ENCODE results near the gene C20orf204.

C20orf204 gene

DNA sequence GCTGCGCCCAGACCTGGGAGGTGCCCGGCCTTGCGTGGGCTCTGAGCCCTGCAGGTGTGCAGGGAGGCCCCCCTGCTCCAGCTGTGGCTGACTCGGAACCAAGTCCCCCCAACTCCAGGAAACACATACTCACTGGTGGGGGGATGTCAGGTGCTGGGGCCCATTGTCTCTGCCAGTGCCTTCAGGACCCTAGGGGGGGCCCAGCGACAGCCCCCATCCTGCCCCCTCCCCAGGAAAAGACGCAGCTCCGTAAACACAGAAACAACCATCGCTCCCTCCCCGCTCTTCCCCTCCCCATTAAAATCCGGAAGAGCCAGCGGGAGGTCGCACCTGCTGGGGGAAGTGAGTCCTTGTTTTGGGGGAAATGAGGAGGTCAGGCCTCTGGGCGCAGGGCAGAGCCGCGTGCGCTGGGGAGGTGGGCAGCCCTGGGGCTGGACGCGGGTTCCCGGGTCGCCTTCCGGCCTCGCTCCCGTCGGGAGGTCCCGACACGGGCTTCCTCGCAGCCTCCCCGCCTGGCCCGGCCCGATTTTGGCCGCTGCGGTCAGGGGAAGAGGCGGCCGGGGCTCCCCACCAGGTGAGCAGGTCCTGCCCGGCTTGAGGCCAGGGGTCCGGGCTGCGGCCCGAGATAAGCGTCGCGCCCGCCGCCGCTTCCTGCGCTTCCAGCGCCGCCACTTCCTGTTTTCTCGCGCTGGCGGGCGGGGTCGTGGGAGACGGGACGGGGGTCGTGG lies 6.2 kb downstream of the C20orf204 start:
- no peak for DNase-seq (ENCODE audit: low read depth)

GRCh38 chr20:64043768-64044167 lies 7.8 kb downstream of the C20orf204 start:
- no peak for DNase-seq (ENCODE audit: low read depth)

DNA sequence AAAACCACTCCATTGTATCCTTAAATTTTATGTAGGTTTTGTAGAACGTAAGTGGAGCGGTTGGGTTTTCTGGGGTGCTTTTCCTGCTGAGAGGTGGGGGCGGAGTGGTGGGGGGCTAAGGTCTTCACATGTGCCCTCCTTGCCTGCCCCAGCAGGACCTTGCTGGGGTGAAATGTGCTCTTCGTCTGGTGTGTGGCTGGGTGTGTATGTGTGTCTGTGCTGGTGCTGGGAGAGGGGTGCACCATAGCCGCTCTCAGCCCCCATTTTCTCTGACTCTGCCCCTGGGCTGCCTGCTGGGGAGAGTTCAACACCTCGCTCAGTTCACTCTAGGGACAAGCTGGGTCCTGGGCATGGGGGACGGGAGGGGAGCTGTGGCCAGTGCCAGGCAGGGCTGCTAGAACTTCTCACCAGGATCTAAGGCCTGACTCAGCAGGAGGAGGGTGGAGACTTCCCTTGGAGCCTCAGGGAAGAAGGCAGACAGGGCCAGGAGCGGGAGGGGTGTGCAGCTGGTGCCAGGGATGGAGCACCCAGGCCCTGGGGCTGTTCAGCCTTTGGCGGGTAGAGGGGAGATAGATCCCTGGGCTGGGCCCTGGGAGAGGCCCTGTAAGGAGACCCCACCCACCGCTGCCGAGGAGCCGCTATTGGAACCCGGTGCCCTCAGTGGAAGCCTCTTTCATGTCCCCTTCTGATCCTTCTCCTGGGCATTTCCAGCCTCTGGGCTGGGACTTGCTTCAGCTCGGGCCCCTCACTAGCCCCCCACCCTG lies 8.7 kb downstream of the C20orf204 start:
- no peak for DNase-seq (ENCODE audit: low read depth)

- DNase-seq (ENCODE audit: low read depth) = no peak
Measured at GRCh38 chr20:64045346-64046011, 9.5 kb downstream of the C20orf204 start.

- DNase-seq (ENCODE audit: low read depth) = no peak
Measured at GRCh38 chr20:64047046-64047389, 11.0 kb downstream of the C20orf204 start.

- no peak for DNase-seq (ENCODE audit: low read depth)
Measured at GRCh38 chr20:64047968-64048401, 12.0 kb downstream of the C20orf204 start.

GRCh38 chr20:64048402-64049044 lies 12.5 kb downstream of the C20orf204 start:
- DNase-seq (ENCODE audit: low read depth) = no peak

DNA sequence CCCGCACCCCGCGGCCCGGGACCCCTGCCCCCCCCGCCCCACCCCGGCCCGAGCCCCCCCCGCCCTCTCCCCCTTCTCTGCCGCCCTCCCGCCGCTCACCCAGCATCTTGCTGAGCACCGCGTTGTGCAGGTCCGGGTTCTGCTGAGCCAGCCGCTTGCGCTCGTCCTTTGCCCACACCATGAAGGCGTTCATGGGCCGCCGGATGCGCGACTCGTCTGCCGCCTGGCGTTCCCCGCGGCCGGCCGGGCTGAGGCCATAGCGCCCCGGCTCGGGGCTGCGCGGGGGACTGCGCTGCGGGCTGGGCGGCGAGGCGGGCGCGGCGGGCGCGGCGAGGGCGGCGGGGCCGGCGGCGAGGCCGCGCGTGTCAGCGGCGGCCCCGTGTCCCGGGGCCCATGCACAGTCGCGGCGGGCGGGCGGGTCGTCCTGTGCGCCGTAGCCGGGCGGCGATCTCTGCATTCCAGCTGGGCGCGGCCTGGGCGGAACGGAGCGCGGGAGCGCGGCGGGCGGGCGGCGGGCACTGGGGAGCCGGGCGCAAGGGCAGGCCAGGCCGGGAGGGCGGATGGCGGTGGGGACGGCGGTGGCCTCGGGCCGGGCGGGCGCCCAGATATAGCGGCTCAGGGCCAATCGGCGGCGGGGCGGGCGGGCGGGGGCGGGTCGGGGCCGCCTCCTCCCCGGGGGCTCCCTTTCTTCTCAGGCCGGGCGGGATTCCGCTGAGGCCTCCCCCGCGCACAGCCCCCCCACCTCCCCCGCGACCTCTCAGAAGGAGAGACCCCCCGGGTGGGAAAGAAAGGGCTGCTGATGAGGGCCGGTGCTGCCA lies 13.3 kb downstream of the C20orf204 start, which contains the start of gene SOX18:
SOX18 (minus strand) TSS at position 580 of the 818 bp plus-strand sequence; CDS start at position 457, 123 bp downstream.
- no peak for DNase-seq (ENCODE audit: low read depth)

DNA sequence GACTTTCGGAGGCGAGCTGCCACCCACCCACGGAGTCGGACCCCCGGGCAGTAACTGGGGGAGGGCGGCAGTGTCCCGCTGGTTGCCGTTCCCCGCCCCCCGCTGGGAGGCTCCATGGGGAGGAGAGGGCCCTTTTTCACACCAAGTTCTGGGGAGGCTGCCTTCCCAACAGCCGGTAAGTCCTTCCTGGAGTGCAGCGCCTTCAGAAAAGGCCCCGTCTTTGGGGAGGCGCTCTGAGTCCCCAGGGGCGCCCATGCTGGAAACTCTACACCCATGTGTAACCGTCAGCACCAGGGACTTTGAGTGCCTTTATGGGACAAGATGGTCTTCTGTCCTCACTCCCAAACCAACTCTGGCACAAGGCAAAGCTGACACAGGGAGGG lies 13.9 kb downstream of the C20orf204 start:
- DNase-seq (ENCODE audit: low read depth) = no peak

DNA sequence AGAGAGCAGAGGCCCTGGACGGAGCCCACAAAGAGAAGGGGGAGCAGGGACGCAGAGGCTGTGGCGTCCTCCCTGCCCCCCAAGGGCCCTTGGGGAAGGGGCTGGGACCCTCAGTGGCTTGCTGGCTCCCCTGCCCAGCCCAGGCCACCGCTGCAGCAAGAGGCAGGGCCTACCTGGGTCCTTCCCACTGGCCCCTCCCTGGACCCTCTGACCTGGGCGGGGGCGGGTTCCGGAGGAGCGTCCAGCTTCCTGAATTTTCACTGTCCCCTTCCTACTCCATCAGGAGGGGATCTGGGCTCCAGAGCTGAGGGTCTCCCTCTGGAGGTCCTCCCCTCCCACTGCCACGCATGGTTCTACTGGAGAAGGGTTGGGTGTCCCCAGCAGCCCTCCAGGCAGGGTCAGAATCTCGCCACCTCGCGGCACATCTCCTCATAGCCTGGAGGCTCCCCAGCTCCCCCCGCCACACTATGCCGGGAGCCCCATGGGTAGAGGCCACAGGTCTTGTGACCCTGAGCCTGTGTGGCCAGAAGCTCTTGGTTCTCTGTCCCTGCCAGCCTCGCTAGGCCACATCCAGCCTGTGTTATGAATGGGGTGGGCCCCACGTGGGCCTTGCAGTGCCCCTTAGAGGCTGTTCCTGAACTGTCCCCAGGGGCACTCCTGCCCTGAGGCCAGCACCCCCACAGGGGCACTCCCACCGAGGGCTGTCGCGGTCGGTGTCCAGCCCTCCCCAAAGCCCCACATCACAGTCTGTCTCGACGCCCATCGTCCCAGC lies 14.5 kb downstream of the C20orf204 start:
- no peak for DNase-seq (ENCODE audit: low read depth)

GRCh38 chr20:64051033-64051452 lies 15.1 kb downstream of the C20orf204 start:
- no peak for DNase-seq (ENCODE audit: low read depth)

DNA sequence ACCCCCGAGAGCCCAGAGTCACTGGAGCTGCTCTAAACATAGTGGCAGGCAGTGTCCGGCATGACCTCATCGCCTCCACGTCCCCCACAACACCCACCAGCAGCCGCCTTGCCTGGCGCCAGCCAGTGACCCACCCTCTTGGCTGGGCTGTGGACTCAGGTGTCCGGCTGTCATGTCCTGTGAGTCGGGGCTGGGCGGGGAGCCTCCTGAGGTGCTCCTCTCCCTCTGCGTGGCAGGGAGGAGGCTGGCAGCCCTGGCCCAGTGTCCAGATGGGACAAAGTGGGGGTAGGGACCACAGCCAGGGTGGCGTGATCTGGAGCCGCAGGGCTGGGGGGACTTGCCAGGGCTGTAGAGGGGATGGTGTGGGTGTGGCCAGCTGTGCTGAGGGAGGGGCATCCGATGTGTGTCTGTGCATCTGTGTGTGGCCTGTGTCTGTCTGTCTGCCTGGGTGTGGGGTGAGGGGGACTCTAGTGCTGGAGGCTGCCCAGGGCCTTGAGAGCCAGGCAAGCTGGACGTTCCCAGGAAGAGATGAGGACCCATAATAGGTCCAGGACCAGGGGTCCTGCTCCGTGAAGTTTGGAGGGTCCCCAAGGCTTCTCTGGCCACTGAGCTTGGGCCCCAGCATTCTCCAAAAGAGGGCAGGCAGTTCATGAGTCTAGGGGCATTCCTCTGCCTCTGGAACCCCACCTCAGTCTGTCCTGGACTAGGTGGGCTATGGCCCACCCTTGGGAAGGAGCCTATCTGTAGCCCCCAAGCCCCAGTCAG lies 15.8 kb downstream of the C20orf204 start:
- no peak for DNase-seq (ENCODE audit: low read depth)

DNA sequence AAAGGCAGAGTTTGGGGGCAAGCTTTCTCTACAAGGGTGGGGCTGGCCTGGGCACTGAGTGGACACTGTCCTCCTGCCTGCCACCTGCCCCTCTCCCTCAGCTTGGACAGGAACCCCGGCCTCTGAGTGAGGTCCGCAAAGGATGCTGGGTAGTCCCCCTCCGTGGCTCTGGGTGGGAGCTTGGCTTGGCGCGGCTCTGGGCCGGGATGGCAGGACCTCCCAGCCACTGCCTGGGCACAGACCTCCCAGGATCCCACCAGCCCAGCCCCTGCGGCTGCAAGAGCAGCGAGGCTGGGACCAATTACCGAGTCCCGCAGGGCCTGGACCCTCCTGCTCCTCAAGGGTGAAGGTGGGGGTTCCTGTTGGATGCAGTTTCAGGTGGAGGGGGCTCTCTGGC lies 16.3 kb downstream of the C20orf204 start:
- DNase-seq (ENCODE audit: low read depth) = no peak

DNA sequence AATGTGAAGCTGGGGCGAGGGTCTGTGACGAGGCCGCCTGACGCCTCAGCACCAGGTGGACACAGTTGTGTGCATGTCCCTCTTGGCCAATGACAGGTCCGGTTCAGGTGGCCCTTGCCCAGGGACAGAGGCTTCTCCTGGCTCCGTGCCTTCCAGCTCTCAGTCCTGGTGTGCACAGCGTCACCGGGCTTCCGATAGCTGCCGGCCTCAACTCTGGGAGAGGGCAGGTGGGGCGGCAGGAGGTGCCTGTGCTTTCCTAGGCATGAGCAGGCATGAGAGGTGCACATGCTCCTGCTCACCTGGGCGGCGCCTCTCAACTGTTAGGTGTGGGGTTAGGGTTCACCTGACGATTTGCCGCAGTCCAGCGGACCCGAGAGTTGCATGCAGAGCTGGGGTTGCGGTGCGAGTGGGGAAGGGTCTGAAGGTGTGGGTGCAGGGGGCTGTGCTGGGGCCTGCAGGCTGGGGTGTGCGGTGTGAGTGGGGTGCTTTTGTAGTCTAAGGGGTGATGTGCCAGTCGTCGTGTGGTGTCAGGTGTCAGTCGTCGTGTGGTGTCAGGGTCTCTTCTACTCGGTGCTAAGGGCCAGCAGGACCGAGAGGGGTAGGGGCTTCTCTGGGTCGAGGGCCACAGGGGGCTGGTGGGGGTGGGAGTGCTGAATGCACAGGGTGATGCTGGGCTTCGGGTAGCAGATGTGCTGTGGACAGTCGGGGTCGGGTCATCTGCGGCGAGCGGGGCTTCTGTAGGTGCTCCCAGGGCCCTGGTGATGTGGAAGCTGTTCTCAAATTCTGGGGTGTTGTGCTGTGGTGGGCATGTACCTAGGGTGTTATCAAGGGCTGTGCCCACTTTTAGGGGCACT lies 17.2 kb downstream of the C20orf204 start:
- no peak for DNase-seq (ENCODE audit: low read depth)

DNA sequence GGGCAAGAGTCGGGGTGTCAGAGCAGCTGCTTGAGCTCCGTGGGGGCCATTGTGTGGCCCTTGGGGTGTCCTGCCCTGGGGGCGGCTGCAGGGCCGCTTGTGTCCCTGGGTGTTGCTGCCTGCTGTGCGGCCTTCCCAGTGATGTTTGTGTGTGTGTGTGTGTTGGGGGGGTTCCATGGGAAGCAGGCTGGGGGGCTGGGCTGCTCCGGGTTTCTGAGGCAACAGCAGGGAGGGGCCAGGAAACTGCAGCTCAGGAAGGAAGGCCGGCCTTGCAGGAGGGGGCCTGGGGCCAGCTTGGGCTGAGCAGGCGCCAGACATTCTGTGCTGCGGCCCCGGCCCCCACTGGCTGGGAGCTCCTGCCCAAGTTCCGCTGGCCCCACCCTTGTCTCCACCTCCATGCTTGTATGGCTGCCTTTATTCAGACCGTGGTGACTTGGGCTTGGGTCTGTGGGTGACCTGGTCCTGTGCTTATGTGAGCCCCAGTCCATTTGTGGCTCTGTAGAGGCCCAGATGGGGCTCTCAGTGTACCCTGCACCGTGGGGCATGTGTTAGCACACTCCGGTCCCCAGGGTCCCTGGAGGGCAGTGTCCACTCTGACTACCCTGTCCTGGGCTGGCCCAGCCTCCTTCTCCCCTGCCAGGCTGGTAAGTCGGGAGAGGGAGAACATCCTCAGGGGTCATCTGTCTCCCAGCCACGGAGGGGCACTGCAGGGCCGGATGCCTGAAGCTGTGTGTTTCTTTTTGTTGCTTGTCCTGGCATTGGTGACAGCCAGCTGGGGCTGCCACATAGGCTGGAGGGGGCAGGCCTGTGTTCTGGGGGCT lies 18.1 kb downstream of the C20orf204 start:
- DNase-seq (ENCODE audit: low read depth) = no peak

DNA sequence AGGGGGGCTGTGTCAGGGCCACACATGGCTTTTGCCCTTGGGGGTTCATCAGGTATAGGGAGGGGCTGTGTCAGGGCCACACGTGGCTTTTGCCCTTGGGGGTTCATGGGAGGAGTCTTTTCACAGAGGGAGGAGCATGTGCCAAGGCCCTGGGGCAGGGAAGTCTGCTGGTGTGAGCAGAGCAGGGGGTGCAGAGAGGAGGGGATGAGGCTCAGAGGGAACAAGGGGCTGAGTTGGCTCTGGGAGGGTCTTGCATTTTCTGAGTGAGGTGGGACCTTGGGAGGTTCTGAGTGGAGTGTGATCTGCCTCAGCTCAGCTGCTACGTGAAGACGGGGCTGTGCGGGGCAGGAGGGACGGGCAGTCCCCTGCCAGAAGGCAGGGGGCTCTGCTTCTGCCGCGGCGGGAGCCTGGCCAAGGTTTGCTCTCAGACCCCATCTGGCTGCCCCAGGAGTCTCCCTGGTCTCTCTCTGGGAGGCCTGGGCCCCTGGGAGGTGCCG lies 19.5 kb downstream of the C20orf204 start:
- DNase-seq (ENCODE audit: low read depth) = no peak

- DNase-seq (ENCODE audit: low read depth) = no peak
Measured at GRCh38 chr20:64055893-64056638, 20.1 kb downstream of the C20orf204 start.

GRCh38 chr20:64056639-64056888 lies 20.6 kb downstream of the C20orf204 start:
- no peak for DNase-seq (ENCODE audit: low read depth)

Data from HS-27A (cell line).